AG04449 (cell line): Measurements from ENCODE around the gene MAGED1.

Source experiments
- CTCF ChIA-PET: fragments of 350-600 bp; formaldehyde crosslinking; extraction: SDS; loops from one replicate; lab custom pipeline; 2021; ENCODE audit warnings: antibody characterized with exemption; lab: Yijun Ruan, JAX
- POLR2A ChIA-PET: fragments of 400-600, 350-600 bp; formaldehyde crosslinking; extraction: SDS; loops from one replicate; lab custom pipeline; 2020; ENCODE audit warnings: antibody characterized with exemption, inconsistent platforms; lab: Yijun Ruan, JAX
- DNase-seq: peaks from one replicate; pipeline ENCODE4 v3.0.0-alpha.2; 2010; ENCODE audit warnings: low read depth, low spot score
- H3K4me3 ChIP-seq: 2 replicates; pipeline ENCODE4 v1.5.1; 2011; ENCODE audit warnings: low read depth, mild to moderate bottlenecking, control low read depth, low read length
- TF ChIP-seq, protein P1 (sequence below): IDR thresholded peaks from one replicate; pipeline ENCODE4 v1.5.1; 2011; ENCODE audit warnings: mild to moderate bottlenecking, moderate library complexity, low read length, control low read depth, inconsistent platforms; ENCODE audit not compliant: insufficient read depth; ENCODE audit errors: missing control alignments

Gene MAGED1

DNA sequence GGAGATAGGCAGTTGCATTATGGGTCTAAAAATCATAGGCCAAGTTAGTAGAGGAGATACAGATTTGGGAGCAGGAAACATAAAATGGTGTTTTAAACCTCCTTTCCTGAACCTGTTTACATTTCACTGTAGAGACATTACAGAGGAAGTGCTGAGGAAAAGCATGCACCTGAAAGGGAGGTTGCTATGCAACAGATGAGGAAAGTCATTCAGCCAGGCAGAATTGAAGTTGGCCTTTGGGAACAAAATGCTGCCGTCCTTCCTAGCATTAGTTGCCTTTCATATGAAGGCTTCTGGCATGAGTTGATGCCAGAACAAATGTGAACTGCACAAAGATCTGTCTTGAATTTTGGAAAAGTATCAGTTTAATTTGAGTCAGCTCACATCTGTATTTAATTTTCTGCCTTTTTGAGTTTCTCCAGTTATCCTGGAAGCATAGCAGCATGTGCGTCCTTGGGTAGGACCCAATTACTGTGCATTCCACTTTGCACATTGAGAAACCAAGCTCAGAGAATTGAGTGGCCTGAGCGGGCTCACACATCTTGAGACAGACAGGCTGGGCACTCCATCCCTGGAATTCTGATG is 38.2 kb downstream of the MAGED1 start:
- H3K4me3 ChIP-seq = no peak overlapping the region
- ChIA-PET POLR2A (no interaction called here), CTCF (no interaction called here)
- DNase-seq = no peak
- TF ChIP-seq, protein P1, sequence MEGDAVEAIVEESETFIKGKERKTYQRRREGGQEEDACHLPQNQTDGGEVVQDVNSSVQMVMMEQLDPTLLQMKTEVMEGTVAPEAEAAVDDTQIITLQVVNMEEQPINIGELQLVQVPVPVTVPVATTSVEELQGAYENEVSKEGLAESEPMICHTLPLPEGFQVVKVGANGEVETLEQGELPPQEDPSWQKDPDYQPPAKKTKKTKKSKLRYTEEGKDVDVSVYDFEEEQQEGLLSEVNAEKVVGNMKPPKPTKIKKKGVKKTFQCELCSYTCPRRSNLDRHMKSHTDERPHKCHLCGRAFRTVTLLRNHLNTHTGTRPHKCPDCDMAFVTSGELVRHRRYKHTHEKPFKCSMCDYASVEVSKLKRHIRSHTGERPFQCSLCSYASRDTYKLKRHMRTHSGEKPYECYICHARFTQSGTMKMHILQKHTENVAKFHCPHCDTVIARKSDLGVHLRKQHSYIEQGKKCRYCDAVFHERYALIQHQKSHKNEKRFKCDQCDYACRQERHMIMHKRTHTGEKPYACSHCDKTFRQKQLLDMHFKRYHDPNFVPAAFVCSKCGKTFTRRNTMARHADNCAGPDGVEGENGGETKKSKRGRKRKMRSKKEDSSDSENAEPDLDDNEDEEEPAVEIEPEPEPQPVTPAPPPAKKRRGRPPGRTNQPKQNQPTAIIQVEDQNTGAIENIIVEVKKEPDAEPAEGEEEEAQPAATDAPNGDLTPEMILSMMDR = no peak
